RKO (cell line): Measurements from ENCODE around the gene FRMD8.
"Not testable (repeated sequence)": the region's sequence is repeated elsewhere in the genome, so short reads cannot be mapped to it uniquely, and the experiment has no call there.

ENCODE experiments used
- DNase-seq: peaks from one replicate; pipeline ENCODE4 v3.0.0-alpha.2; 2016; ENCODE audit warnings: low spot score

Gene FRMD8

DNA sequence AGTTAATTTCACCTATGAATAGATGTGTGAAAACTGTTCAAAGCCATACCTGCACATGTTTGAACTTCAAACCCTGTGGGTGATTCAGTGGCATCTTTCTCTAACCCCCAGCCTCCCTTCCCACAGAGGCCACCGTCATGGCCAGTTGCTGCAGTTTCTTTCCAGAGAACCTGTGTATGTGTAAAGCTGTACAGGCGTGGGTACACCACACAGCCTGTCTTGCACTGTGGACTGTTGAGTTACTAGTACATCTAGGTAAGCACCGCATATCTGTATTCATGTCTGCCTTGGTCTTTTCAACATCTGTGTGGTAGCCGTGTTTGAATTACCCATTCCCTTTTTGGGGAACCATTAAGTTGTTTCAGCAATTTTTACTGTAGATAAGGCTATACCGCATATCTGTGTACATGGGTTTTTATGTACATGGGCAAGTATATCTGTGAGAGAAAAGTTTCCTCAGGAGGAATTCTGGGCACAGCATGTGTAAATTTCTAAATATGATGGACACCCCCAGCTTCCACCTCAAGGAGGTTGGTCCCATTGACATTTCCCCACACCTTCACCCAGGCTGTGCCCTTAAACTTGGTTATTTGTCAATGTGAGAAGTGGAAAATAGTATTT is 50.1 kb downstream of the FRMD8 start:
- no peak for DNase-seq

DNA sequence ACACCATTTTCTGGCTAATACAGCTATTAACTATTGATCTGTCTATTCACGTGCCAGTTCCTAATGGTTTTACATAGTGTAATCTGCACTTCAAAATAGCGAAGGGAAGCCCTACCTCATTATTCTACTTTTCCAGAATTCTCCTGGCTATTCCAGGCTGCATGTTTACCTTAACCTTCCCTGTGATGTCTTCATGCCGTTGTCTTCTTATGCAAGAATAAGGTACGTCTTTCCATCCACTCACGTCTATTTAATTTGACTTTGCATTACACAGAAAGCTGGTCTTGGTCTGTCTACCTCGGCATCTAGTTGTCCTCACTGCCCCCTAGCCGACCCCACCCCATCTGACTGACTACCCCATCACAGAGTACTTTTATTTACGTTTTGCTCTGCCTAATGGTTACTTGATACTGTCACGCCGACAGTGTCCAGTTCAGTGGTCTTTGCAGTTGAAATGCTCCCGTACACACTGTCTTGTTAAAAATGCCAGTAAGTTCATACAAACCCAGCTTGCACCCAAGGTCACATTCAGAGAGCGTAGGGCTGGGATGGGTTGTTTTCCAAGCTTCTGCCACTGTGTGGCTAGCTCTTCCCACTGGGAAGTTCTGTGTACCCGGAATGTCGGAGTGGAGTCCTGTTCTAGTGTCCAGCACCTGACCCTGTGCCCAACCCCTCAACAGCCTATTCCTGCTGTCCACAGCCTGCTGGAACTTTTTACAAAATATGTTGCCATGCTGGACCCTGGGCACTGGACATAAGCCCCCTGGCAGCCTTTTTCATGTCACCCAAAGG is 51.2 kb downstream of the FRMD8 start:
- DNase-seq, result no peak

DNA sequence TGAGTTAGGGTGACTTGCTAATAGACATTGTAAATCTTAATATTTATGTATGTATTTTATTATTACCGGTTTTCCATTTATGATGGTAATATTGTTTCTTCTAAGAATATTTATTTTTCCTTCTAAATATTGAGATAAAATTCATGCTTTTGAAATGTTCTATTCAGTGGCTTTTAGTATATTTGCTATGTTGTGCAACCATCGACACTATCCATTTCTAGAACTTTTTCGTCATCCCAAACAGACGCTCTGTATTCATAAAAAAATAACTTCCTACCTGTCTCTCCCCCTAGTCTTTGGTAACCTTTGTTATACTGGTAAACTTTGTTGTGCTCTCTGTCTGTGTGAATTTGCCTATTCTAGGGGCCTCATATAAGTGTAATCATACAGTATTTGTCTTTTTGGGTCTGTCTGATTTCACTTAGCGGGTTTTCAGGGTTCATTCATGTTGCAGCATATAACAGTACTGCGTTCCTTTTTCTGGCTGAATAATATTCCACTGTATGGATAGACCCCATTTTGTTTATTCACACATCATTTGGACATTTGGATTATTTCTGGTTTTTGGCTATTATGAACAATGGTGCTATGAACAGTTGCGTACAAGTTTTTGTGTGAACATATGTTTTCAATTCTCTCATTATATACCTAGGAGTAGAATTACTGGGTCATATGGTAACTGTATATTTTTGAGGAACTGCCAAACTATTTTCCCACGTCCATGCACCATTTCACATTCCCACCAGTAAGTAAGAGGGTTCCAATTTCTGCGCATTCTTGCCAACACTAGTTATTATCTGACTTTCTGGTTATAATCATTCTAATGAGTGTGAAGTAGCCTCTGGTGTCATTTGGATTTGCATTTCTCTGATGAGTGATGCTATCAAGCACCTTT is 52.1 kb downstream of the FRMD8 start:
- no peak for DNase-seq

DNA sequence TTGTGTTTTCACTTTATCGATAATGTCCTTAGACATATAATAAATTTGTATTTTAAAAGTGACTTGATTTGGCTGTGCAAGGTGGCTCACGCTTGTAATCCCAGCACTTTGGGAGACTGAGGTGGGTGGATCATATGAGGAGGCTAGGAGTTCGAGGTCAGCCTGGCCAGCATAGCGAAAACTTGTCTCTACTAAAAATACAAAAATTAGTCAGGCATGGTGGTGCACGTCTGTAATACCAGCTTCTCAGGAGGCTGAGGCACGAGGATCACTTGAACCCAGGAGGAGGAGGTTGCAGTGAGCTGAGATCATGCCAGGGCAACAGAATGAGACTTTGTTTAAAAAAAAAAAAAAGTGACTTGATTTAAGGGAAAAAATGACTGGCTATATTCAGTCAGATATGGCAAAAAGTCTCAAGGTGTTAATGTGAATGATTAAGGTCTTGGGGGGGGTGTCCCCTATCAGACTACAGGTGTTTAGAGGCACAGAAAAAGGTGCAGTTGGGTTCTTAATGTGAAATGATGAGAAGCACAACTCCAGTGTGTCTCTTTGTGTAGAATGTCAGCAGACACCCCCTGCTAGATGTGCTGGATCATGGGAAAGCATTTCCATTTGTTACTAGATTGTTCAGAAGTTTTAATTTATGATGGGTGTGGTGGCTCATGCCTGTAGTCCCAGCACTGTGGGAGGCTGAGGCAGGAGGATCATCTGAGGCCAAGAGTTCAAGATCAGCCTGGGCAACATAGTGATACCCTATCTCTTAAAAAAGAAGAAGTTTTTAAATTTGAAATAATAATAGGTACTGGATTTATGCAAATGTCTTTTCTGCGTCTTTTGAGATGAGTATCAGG is 53.1 kb downstream of the FRMD8 start:
- no peak for DNase-seq

DNA sequence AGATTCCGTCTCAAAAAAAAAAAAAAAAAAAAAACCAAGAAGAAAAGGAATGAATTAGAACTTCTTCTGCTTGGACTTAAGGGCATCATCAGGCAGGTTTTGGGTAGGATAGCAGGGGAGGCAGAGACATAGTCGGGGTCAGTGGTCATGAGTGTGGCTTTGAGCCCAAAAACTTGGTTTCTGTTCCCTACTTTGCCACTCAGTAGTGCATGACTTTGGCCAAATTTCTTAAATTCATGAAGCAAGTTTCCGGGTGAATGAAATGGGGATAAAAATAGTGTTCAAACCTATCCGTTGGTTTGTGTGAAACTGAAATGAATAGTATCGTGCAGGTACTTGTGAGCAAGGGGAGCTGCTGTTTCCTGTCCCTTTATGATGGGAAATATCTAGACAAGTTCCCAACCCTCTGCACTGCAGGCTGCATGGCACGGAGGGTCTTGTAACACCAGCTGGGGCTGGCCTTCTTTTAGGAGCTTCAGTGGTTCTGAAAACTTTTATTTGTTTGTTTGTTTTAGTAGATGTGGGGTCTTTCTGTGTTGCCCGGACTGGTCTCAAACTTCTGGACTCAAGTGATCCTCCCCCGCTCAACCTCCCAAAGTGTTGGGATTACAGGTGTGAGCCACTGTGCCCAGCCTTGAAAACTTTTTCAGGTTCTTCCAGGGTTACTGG is 54.5 kb downstream of the FRMD8 start:
- no peak for DNase-seq

DNA sequence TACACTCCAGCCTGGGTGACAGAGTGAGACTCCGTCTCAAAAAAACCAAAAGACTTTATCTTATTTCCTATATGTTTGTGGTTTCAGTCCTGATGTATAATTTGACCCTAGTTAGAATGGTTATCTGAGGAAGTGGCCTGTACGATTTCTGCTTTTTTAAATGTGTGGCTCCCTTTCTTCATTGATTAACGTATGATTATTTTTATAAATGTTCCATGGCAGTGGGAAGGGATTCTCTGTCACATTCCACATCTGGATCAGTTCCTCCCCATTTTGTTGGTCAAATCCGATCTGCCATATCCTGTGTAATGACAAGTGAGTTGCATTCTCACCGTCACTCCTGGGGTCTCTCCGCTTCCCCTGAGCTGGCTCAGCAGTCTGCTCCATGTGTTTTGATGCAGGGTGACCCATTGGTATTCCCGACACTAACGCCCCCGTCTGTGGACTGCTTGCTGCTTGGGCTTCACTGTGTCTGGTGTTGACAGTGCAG is 56.5 kb downstream of the FRMD8 start:
- DNase-seq, result no peak

DNA sequence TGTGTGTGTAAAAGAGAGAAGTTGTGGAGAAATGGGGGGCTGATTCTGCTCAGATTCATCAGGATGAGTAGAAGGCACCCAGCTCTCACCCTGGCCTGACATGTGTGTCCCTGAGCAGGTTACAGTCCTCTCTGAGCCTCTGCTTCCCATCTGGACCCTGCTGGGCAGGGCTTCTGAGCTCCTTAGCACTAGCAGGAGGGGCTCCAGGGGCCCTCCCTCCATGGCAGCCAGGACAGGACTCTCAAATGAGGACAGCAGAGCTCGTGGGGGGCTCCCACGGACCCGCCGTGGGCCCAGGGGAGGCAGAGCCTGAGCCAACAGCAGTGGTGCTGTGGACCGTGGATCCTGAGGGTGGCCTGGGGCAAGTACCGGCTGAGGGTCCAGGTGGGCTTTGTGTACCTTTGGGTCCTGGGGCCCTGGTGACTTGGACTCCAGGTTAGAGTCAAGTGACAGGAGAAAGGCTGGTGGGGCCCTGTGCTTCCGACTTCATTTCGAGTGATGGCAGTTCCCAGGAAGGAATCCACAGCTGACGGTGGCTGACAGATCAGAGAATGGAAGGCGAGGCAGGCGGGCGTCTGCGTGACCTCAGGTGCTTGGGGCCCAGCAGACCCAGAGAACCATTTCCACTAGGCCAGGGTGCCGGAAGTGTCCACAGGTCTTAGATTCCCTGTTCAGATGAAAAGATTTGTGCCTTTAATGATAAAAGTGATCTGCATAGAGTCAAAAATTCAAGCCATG is 58.0 kb downstream of the FRMD8 start:
- DNase-seq, result no peak

DNA sequence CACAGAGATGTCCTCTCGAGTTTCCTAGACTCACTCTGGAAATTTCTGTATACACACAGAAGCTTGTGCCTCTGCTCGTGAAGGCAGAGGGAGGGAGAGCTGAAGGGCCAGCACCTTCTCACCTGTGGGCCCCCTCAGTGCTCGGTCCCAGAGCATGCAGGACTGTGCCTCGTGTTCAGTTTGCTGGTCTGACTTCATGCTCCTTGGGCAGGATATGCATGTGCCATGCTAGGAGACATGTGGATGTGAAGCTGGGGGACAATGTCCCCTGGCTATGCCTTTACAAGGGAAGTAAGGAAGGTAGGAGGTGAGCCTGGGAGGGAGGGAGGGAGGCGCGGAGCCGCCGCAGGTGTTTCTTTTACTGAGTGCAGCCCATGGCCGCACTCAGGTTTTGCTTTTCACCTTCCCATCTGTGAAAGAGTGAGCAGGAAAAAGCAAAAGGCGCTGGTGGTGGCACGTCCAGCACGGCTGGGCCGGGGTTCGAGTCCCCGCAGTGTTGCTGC is 58.7 kb downstream of the FRMD8 start:
- DNase-seq, result no peak

DNA sequence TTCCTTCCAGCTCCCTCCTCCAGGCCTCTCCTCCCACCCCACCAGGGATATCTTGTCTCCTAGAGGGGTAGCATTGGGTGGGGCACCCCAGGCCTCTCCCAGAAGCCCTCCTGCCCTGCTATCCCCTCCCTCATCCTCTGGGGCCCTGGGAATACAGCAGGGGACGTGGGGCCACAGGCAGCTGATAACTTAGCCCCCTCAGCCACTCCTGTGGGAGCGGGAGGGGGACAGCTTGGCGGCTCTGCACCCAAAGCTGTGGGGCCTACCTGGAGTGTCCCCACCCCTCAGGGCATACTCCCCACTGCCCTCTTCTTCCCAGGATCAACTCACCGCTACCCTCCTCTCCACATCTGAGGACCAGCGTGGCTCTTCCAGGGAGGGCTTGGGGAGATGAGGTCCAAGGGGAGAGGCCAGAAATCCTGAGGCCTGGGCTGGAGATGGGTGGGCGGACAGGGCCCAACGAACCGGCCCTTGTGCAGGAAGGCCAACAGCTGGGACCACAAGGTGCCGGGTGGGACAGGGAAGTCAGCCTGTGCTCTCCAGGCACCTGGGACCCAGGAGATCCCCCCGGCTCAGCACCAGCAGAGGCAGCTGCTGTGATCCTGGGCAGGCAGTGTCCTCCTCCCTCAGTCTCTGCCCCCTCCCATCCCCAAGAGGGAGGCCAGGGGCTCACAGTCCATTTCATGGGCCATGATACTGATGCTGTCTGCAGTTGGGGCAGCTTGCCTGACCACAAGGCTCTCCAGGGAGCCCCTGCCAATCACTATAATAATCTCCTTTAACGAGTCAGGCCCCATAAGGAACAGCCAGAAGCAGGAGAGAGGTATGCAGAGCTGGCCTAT is 59.4 kb downstream of the FRMD8 start:
- no peak for DNase-seq

DNA sequence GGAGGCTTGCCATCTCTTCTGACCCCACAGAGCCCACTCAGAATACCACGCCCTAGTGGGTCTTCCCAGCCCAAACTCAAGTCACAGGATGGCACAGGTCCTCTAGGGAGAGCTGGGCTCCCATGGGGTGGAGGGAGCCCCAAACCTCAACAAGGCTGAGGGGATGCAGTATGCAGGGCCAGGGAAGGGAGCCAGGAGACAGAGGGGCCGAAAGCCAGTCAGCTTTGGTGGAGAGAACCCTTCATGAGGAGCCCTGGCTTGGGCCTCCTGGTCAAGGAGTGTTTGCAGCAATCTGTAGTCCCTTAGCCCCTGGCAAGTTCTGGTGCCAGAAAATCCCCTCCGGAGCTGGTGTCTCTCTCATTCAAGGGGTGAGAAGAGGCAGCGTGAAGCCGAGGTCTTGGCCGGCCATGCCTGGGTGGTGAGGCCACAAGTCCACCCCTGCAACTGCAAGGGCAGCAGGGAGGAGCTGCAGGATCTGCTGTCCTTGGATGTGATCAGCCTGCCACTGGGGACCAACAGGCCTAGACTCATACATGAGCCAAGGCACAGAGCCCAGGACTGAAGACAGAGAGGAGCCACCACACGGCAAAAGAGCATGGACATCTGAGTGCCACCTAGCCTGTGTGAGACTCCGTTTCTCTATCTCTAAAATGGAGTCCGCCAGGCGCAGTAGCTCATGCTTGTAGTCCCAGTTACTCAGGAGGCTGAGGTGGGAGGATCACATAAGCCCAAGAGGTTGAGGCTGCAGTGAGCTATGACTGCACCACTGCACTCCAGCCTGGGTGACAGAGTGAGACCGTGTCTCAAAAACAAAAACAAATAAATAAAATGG is 60.2 kb downstream of the FRMD8 start:
- DNase-seq, result no peak

DNA sequence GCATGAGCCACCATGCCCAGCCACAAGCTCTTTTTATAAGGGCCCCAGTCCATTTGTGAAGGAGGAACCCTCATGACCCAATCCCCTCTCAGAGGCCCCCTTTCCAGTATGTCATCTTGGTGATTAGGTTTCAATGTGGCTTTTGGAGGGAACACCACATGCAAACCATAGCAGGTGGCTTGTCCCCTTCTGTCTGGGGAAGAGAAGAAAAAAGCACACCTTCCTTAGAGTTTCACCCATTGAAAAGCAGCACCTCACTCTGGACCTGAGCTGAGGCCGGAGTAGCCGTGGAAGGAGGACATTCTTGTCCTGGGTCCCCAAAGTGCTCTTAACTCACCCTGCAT is 61.6 kb downstream of the FRMD8 start:
- no peak for DNase-seq

DNA sequence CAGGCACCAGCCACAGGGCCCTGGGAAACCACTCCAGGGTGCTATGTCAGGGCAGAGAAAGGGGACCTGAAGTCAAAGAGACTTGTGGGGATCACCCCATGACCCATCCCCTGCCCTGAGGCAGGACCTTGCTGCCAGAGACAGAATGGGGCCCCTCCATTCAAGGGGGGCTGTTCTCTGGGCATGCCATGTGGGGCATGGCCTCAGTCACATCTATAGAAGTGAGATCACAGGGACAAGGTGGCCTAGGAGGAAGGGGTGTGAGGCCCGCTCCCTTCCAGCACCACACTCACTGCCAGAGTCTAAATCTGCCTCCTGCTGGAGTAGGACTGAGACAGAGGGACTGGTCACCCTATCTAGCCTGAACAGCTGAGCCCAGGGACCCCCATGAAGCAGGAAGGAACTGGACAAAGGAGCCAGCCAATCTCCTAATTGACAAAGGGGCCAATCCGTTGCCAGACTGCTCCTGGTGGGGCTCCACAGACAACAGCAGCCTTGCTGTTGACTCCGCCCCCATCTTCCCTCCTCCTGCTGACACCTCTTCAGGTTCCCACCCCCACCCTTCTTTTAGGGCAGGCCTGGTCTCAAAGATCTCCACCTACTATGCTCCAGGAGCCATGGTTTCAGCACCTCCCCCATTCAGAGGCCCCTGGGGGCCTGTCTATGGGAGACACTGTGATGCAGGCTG is 62.1 kb downstream of the FRMD8 start:
- no peak for DNase-seq

DNA sequence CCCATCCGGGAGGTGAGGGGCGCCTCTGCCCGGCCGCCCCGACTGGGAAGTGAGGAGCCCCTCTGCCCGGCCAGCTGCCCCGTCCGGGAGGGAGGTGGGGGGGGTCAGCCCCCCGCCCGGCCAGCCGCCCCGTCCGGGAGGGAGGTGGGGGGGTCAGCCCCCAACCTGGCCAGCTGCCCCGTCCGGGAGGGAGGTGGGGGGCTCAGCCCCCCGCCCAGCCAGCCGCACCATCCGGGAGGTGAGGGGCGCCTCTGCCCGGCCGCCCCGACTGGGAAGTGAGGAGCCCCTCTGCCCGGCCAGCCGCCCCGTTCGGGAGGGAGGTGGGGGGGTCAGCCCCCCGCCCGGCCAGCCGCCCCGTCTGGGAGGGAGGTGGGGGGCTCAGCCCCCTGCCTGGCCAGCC is 64.9 kb downstream of the FRMD8 start:
- DNase-seq, result not testable (repeated sequence)

DNA sequence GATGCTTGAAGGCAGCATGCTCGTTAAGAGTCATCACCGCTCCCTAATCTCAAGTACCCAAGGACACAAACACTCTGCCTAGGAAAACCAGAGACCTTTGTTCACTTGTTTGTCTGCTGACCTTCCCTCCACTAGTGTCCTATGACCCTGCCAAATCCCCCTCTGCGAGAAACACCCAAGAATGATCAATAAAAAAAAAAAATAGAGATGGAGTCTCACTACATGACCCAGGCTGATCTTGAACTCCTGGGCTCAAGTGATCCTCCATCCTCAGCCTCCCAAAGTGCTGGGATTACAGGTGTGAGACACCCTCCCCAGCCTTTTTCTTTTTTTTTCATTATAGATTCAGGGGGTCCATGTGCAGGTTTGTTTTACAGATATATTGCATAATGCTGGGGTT is 65.8 kb downstream of the FRMD8 start:
- DNase-seq, result not testable (repeated sequence)

DNA sequence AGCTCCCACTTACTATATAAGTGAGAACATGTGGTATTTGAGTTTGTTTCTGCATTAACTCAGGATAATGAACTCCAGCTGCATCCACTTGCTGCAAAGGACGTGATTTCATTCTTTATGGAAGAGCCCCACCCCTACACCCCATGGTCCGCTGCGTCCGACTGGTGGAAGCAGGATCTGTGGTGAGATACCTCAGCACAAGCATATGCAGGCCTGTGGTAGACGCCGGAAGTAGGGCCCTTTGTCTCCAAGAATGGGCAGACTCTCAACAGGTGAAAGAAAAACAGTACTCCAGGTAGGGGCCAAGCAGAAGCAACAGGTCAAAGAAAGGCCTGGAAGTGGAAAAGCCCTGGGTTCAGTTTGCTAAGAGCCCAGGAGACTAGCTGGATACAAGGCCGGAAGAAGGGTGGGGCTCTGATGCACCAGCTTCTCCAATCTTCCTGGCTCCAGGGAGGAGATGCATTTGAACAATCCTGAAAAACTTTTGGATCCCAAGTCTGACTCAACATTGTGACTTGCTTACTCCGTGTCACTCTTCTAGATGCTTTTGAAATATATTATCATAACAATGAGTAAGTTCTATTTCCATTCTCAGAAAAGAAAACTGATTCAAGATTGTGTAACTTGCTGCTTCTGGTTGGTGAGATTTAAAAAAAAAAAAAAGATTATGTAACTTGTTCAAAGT is 66.5 kb downstream of the FRMD8 start:
- peak; percentile 92 for DNase-seq

DNA sequence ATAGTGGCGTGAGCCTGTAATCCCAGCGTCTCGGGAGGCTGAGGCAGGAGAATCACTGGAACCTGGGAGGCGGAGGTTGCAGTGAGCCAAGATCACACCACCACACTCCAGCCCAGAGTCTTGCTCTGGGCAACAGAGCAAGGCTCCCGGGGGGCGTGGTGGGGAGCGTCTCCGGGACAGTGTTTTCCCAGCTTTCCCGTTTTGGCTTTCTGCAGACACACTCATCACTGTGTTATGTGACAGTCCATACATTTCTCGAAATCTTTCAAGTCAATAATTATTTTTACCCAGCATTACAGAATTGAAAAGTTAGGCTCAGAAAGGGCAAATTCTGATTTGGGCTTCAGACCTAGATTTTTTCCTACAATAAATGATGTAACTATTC is 67.9 kb downstream of the FRMD8 start:
- peak; percentile 66 for DNase-seq
